ENCODE measurements around the gene MFAP5. TPM values are rescaled to one million over a fixed set of nuclear protein-coding genes. Genes with fewer than 3 reads are reported as not detected.

Gene MFAP5
- total RNA-seq, 1 experiment from 2014 or later, result 18.9 TPM

GRCh38 chr12:8665759-8666158 lies 3.1 kb upstream of the MFAP5 start:
- Histone ChIP-seq H3K4me1 (replicated peaks; ENCODE audit: insufficient read depth) (no peaks in the 10 kb centered on the region), H3K4me2 (no peak overlapping the region), H3K4me3 (no peak overlapping the region), H3K27me3 (ENCODE audit: insufficient read depth, low read depth) (peaks cover 4% of the 10 kb centered on the region; the same call in 1 of the 2 replicates), H4K20me1 (ENCODE audit: insufficient read depth) (no peaks in the 10 kb centered on the region), H3K27ac (no peak overlapping the region), H3K36me3 (ENCODE audit: low read depth) (no peaks in the 10 kb centered on the region), H3K9me3 (ENCODE audit: insufficient read depth, low read depth) (no peaks in the 10 kb centered on the region), H3K9me2 (ENCODE audit: insufficient read depth) (no peaks in the 10 kb centered on the region), H2AFZ (no peak overlapping the region), H3K79me2 (ENCODE audit: low read depth) (no peaks in the 10 kb centered on the region), H3F3A (ENCODE audit: insufficient read depth, low read depth) (no peaks in the 10 kb centered on the region)
- no TSS peak for BruUV-seq (replicated peaks)
- TF ChIP-seq CTCF (conservative IDR thresholded peaks at IDR 0.05), result no peak
- no peak for TF ChIP-seq EZH2 (IDR thresholded peaks at IDR 0.05; ENCODE audit: low read depth)
- DNase-seq, result no peak
- intact Hi-C loops (cut with micrococcal nuclease; ENCODE audit: unreplicated experiment), result no loop called here
- CTCF ChIA-PET, result no interaction called here
- POLR2A ChIA-PET (ENCODE audit: unreplicated experiment), result no interaction called here

GRCh38 chr12:8664228-8664913 lies 1.7 kb upstream of the MFAP5 start:
- TF ChIP-seq CTCF (conservative IDR thresholded peaks at IDR 0.05) (no peak), EZH2 (IDR thresholded peaks at IDR 0.05; ENCODE audit: low read depth) (no peak)
- CTCF ChIA-PET, result no interaction called here
- H4K20me1 ChIP-seq (ENCODE audit: insufficient read depth), result no peaks in the 10 kb centered on the region
- no peaks in the 10 kb centered on the region for H3K79me2 ChIP-seq (ENCODE audit: low read depth)
- H3K4me1 ChIP-seq (replicated peaks; ENCODE audit: insufficient read depth), result no peaks in the 10 kb centered on the region
- H3K27ac ChIP-seq, result no peak overlapping the region
- H3K9me2 ChIP-seq (ENCODE audit: insufficient read depth), result no peaks in the 10 kb centered on the region
- no peaks in the 10 kb centered on the region for H3K9me3 ChIP-seq (ENCODE audit: insufficient read depth, low read depth)
- H3K4me2 ChIP-seq, result no peak overlapping the region
- H3K36me3 ChIP-seq (ENCODE audit: low read depth), result no peaks in the 10 kb centered on the region
- H3F3A ChIP-seq (ENCODE audit: insufficient read depth, low read depth), result no peaks in the 10 kb centered on the region
- intact Hi-C loops (cut with micrococcal nuclease; ENCODE audit: unreplicated experiment), result no loop called here
- H2AFZ ChIP-seq, result no peak overlapping the region
- no peak overlapping the region for H3K4me3 ChIP-seq
- DNase-seq, result no peak
- POLR2A ChIA-PET (ENCODE audit: unreplicated experiment), result no interaction called here
- peaks cover 4% of the 10 kb centered on the region; the same call in 1 of the 2 replicates for H3K27me3 ChIP-seq (ENCODE audit: insufficient read depth, low read depth)
- BruUV-seq (replicated peaks), result no TSS peak

- TF ChIP-seq EZH2 (IDR thresholded peaks at IDR 0.05; ENCODE audit: low read depth), result no peak
- no peak for TF ChIP-seq CTCF (conservative IDR thresholded peaks at IDR 0.05)
- Histone ChIP-seq H3F3A (ENCODE audit: insufficient read depth, low read depth) (no peaks in the 10 kb centered on the region), H3K27ac (no peak overlapping the region), H3K27me3 (ENCODE audit: insufficient read depth, low read depth) (peaks cover 4% of the 10 kb centered on the region; the same call in 1 of the 2 replicates), H4K20me1 (ENCODE audit: insufficient read depth) (no peaks in the 10 kb centered on the region), H3K9me3 (ENCODE audit: insufficient read depth, low read depth) (no peaks in the 10 kb centered on the region), H3K4me1 (replicated peaks; ENCODE audit: insufficient read depth) (0 out of 2 replicates have a peak, but pooled peaks cover 7% of the 10 kb centered on the region), H3K79me2 (ENCODE audit: low read depth) (no peaks in the 10 kb centered on the region), H3K9me2 (ENCODE audit: insufficient read depth) (no peaks in the 10 kb centered on the region), H3K4me3 (no peak overlapping the region), H3K4me2 (no peak overlapping the region), H2AFZ (no peak overlapping the region), H3K36me3 (ENCODE audit: low read depth) (no peaks in the 10 kb centered on the region)
- BruUV-seq (replicated peaks), result no TSS peak
- ChIA-PET POLR2A (ENCODE audit: unreplicated experiment) (interaction anchor here (0.6 kb wide), 1 partner anchor 680 kb away, joined by 3 read pairs; no protein-coding TSS in a partner anchor), CTCF (interaction anchor here (0.6 kb wide), 1 partner anchor 46 kb away, joined by 3 read pairs; no protein-coding TSS in a partner anchor)
- intact Hi-C loops (cut with micrococcal nuclease; ENCODE audit: unreplicated experiment), result loop anchor here (1.0 kb wide), 1 partner anchor 20 kb away; no protein-coding TSS in a partner anchor
- DNase-seq, result no peak
Measured at GRCh38 chr12:8661751-8662150, 875 bp downstream of the MFAP5 start.

Data from PC-9 (cell line).